H9 (cell line): ENCODE measurements around the gene TNP2. TPM values are rescaled to one million over a fixed set of nuclear protein-coding genes. Genes with fewer than 3 reads are reported as not detected.

ENCODE experiments used
- DNase-seq: peaks from one replicate; pipeline ENCODE4 v3.0.0-alpha.2; 2017
- H2AFZ ChIP-seq: one replicate; pipeline ENCODE4 v1.6.1; 2013; ENCODE audit warnings: mild to moderate bottlenecking, low read length, control low read depth, moderate library complexity
- H2AK5ac ChIP-seq: 2 replicates; pipeline ENCODE4 v1.6.1; 2013; ENCODE audit warnings: low read length, control low read depth, mixed read lengths; ENCODE audit not compliant: insufficient read length
- H2BK120ac ChIP-seq: one replicate; pipeline ENCODE4 v1.6.1; 2013; ENCODE audit warnings: low read depth, mild to moderate bottlenecking, low read length, control low read depth, inconsistent platforms; ENCODE audit not compliant: poor library complexity, severe bottlenecking
- H2BK12ac ChIP-seq: 2 replicates; pipeline ENCODE4 v1.6.1; 2013; ENCODE audit warnings: low read length, control low read depth, mixed read lengths, low read depth; ENCODE audit not compliant: insufficient read length
- H2BK15ac ChIP-seq: 2 replicates; pipeline ENCODE4 v1.6.1; 2013; ENCODE audit warnings: low read depth, low read length, control low read depth
- H2BK20ac ChIP-seq: one replicate; pipeline ENCODE4 v1.6.1; 2013; ENCODE audit warnings: low read depth, mild to moderate bottlenecking, low read length, control low read depth, inconsistent platforms; ENCODE audit not compliant: poor library complexity, severe bottlenecking
- H2BK5ac ChIP-seq: 2 replicates; pipeline ENCODE4 v1.6.1; 2013; ENCODE audit warnings: low read length, control low read depth, mixed read lengths; ENCODE audit not compliant: insufficient read length
- H3K14ac ChIP-seq: 2 replicates; pipeline ENCODE4 v1.6.1; 2013; ENCODE audit warnings: low read length, control low read depth; ENCODE audit not compliant: insufficient read depth
- H3K18ac ChIP-seq: 2 replicates; pipeline ENCODE4 v1.6.1; 2013; ENCODE audit warnings: low read depth, mild to moderate bottlenecking, mixed read lengths, low read length, control low read depth; ENCODE audit not compliant: insufficient read length
- H3K23ac ChIP-seq: 2 replicates; pipeline ENCODE4 v1.6.1; 2013; ENCODE audit warnings: low read length, control low read depth, mixed read lengths, low read depth; ENCODE audit not compliant: insufficient read length
- H3K23me2 ChIP-seq: 2 replicates; pipeline ENCODE4 v1.6.1; 2013; ENCODE audit warnings: low read depth, mild to moderate bottlenecking, mixed read lengths, low read length, control low read depth; ENCODE audit not compliant: insufficient read length, poor library complexity, severe bottlenecking
- H3K27ac ChIP-seq: 2 replicates; pipeline ENCODE4 v1.5.1; 2013; ENCODE audit warnings: low read length, control low read depth, mixed read lengths, low read depth; ENCODE audit not compliant: insufficient read length
- H3K27me3 ChIP-seq: 2 replicates; pipeline ENCODE4 v1.6.1; 2013; ENCODE audit warnings: low read length, control low read depth, inconsistent platforms; ENCODE audit not compliant: insufficient read depth
- H3K4ac ChIP-seq: 2 replicates; pipeline ENCODE4 v1.6.1; 2013; ENCODE audit warnings: low read depth, mild to moderate bottlenecking, control low read depth, inconsistent platforms, low read length, moderate library complexity
- H3K4me1 ChIP-seq: 2 replicates; pipeline ENCODE4 v1.6.1; 2013; ENCODE audit warnings: low read length, control low read depth, inconsistent platforms; ENCODE audit not compliant: insufficient read depth
- H3K4me2 ChIP-seq: 2 replicates; pipeline ENCODE4 v1.6.1; 2013; ENCODE audit warnings: low read length, control low read depth, mixed read lengths; ENCODE audit not compliant: insufficient read length, insufficient read depth
- H3K56ac ChIP-seq: 2 replicates; pipeline ENCODE4 v1.6.1; 2013; ENCODE audit warnings: low read depth, mild to moderate bottlenecking, mixed read lengths, low read length, control low read depth; ENCODE audit not compliant: insufficient read length
- H3K79me1 ChIP-seq: 2 replicates; pipeline ENCODE4 v1.6.1; 2013; ENCODE audit warnings: low read depth, mild to moderate bottlenecking, moderate library complexity, low read length, control low read depth, inconsistent platforms; ENCODE audit not compliant: insufficient read depth, poor library complexity, severe bottlenecking
- H3K79me2 ChIP-seq: 2 replicates; pipeline ENCODE4 v1.6.1; 2013; ENCODE audit warnings: low read length, control low read depth, inconsistent platforms; ENCODE audit not compliant: insufficient read depth
- H3K9ac ChIP-seq: 2 replicates; pipeline ENCODE4 v1.6.1; 2013; ENCODE audit warnings: low read length, control low read depth, mixed read lengths; ENCODE audit not compliant: insufficient read length; ENCODE audit errors: extremely low read depth
- H3K9me3 ChIP-seq: one replicate; pipeline ENCODE4 v1.6.1; 2013; ENCODE audit warnings: low read depth, low read length, inconsistent platforms; ENCODE audit not compliant: control insufficient read depth
- H3T11ph ChIP-seq: one replicate; pipeline ENCODE4 v1.6.1; 2013; ENCODE audit warnings: mild to moderate bottlenecking, low read length, control low read depth, inconsistent platforms
- H4K20me1 ChIP-seq: one replicate; pipeline ENCODE4 v1.6.1; 2013; ENCODE audit not compliant: control insufficient read depth, insufficient read length, insufficient read depth
- H4K5ac ChIP-seq: 2 replicates; pipeline ENCODE4 v1.6.1; 2013; ENCODE audit warnings: low read depth, mild to moderate bottlenecking, mixed read lengths, low read length, control low read depth; ENCODE audit not compliant: insufficient read length
- H4K8ac ChIP-seq: replicated peaks from 2 replicates; pipeline ENCODE4 v1.6.1; 2013; ENCODE audit warnings: low read length, control low read depth, mixed read lengths, low read depth; ENCODE audit not compliant: insufficient read length
- H4K91ac ChIP-seq: 2 replicates; pipeline ENCODE4 v1.6.1; 2013; ENCODE audit warnings: low read depth, mild to moderate bottlenecking, moderate library complexity, mixed read lengths, low read length, control low read depth; ENCODE audit not compliant: insufficient read length
- H3K27ac Mint-ChIP-seq, 3 experiments: 2 replicates in 2 of 3; 3 replicates in 1 of 3; pipeline ENCODE4 v1.8.0; 2020 to 2021; ENCODE audit warnings: mixed read lengths in 3 of 3, mild to moderate bottlenecking in 1 of 3, moderate library complexity in 1 of 3
- H3K27me3 Mint-ChIP-seq: 2 replicates; pipeline ENCODE4 v1.8.0; 2021; ENCODE audit warnings: low read depth, mild to moderate bottlenecking, moderate library complexity, mixed read lengths
- H3K36me3 Mint-ChIP-seq, 3 experiments: 2 replicates in 2 of 3; 3 replicates in 1 of 3; pipeline ENCODE4 v1.8.0; 2020 to 2021; ENCODE audit warnings: low read depth in 3 of 3, mixed read lengths in 3 of 3; ENCODE audit not compliant: insufficient read depth in 1 of 3
- H3K4me1 Mint-ChIP-seq, 2 experiments: 2 replicates each; pipeline ENCODE4 v1.8.0; 2020; ENCODE audit warnings: mixed read lengths in 2 of 2
- H3K4me3 Mint-ChIP-seq, 2 experiments: 2 replicates in 1 of 2; 3 replicates in 1 of 2; pipeline ENCODE4 v1.8.0; 2020 to 2021; ENCODE audit warnings: mild to moderate bottlenecking in 2 of 2, mixed read lengths in 2 of 2, moderate library complexity in 1 of 2
- H3K9me3 Mint-ChIP-seq, 2 experiments: 2 replicates in 1 of 2; 3 replicates in 1 of 2; pipeline ENCODE4 v1.8.0; 2020; ENCODE audit warnings: mild to moderate bottlenecking in 2 of 2, mixed read lengths in 2 of 2, moderate library complexity in 1 of 2
- total RNA-seq: library from RNA; stranded (reverse); gene quantifications from 2 replicates; pipeline ENCODE4 v1.2.1, GENCODE V29; 2021
- TF ChIP-seq, protein P1 (sequence below): fragments of 200-600 bp; sonication (generic); conservative IDR thresholded peaks from 3 replicates; pipeline ENCODE4 v1.8.0; 2021; ENCODE audit warnings: antibody characterized with exemption, mild to moderate bottlenecking

TNP2 gene
- total RNA-seq, 1 experiment from 2014 or later, result not detected

DNA sequence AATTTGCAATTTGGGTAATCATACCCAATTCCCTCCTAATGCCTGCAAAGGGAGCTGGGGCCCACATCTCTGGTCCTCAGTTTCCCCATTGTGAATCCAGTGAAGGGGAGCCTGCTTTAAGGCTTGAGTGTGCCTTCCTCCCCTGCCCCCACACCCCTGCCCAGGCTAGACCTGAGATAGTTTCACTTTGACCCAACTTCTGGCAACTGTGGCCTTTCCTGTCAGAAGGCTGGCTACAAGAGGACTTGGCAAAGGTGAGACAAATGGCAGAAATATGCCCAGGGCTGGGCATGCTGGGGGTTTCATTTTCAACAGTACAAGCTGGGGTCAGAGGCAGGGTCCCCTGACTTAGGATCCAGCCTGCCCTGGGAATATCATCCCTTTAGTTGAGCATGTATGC is 23.1 kb downstream of the TNP2 start:
- no peak overlapping the region for H3K14ac ChIP-seq
- no peaks in the 10 kb centered on the region; a peak in 1 of 7 replicates for H3K36me3 Mint-ChIP-seq
- no peak overlapping the region for H3K9ac ChIP-seq

More for the DNA sequence above, 23.1 kb downstream of the TNP2 start:
- Histone ChIP-seq H3K4ac (no peak overlapping the region), H4K8ac (no peak overlapping the region), H3K18ac (no peak overlapping the region), H2AFZ (no peak overlapping the region), H2BK15ac (no peak overlapping the region), H2BK20ac (no peak overlapping the region), H3T11ph (no peak overlapping the region), H3K56ac (no peak overlapping the region), H3K27ac (no peak overlapping the region), H3K4me1 (no peaks in the 10 kb centered on the region), H3K23ac (no peak overlapping the region), H3K23me2 (no peaks in the 10 kb centered on the region), H4K91ac (no peak overlapping the region), H4K20me1 (no peaks in the 10 kb centered on the region), H3K27me3 (no peaks in the 10 kb centered on the region), H2BK5ac (no peak overlapping the region), H2AK5ac (no peak overlapping the region), H3K9me3 (no peaks in the 10 kb centered on the region), H3K79me1 (no peaks in the 10 kb centered on the region), H3K4me2 (no peak overlapping the region), H4K5ac (no peak overlapping the region), H2BK12ac (no peak overlapping the region), H2BK120ac (no peak overlapping the region), H3K79me2 (no peaks in the 10 kb centered on the region)
- DNase-seq, result no peak
- H3K4me3 Mint-ChIP-seq, result no peak overlapping the region
- no peak overlapping the region for H3K27ac Mint-ChIP-seq
- H3K4me1 Mint-ChIP-seq, result peaks cover 3 to 5% of the 10 kb centered on the region in 2 experiments; a peak in 2 of 4 replicates
- TF ChIP-seq, protein P1, sequence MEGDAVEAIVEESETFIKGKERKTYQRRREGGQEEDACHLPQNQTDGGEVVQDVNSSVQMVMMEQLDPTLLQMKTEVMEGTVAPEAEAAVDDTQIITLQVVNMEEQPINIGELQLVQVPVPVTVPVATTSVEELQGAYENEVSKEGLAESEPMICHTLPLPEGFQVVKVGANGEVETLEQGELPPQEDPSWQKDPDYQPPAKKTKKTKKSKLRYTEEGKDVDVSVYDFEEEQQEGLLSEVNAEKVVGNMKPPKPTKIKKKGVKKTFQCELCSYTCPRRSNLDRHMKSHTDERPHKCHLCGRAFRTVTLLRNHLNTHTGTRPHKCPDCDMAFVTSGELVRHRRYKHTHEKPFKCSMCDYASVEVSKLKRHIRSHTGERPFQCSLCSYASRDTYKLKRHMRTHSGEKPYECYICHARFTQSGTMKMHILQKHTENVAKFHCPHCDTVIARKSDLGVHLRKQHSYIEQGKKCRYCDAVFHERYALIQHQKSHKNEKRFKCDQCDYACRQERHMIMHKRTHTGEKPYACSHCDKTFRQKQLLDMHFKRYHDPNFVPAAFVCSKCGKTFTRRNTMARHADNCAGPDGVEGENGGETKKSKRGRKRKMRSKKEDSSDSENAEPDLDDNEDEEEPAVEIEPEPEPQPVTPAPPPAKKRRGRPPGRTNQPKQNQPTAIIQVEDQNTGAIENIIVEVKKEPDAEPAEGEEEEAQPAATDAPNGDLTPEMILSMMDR, result no peak
- H3K27me3 Mint-ChIP-seq, result peaks cover 1% of the 10 kb centered on the region; the same call in 1 of the 2 replicates
- H3K9me3 Mint-ChIP-seq, result no peaks in the 10 kb centered on the region
